Fibroblast of skin of scalp (primary cell): Measurements from ENCODE around the gene GDI1.

Experiments
- DNase-seq: peaks from one replicate; pipeline ENCODE4 v3.0.0-alpha.2; 2013

The GDI1 gene

DNA sequence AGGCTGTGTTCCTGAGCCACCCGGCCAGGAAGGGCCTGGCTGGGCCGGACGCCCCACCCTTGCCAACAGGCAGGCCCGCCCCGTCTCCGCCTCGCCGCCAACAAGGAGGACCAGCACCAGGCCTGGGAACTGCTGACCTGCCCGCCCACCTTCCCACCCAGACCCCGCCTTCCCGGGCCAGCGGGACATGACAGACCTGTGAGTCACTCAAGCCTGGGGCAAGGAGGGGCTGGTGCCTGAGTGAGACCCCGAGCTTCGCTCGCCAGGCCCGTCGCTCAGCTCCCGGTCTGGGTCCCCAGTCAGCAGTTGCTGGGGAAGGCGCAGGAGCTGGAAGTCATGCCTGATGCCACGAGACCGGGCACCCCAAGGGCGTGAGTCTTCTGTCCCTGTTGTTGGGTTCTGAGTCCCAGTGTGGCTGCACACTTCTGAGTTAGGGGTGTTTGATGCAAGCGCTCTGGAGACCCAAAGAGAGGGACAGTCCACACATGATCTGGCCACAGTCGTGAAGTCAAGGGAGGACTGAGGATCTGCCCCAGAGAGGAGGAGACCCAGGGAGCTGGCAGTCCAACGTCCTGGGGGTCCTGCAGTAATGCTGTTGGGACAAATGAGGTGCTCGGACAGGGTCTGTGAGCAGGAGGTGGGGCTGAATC, 27.6 kb upstream of the GDI1 start, which contains the start of gene DNASE1L1:
DNASE1L1 (minus strand) TSS at position 33 of the 650 bp plus-strand sequence. CDS start 3,686 bp downstream, outside the sequence.
- peak; percentile 84 for DNase-seq

DNA sequence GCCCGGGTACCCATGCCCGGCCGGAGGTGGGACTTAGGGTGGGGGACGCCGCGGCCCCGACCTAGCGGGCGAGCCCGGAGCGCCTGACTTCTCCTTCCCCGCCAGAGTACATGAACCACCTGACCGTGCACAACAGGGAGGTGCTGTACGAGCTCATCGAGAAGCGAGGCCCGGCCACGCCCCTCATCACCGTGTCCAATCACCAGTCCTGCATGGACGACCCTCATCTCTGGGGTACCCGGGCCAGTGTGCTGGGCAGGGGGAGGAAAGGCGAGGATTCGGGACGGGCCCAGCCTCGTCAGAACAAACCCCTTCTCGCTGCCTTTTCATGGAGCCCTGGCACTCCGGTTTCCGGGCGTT, 25.0 kb upstream of the GDI1 start:
- peak; percentile 20 for DNase-seq

DNA sequence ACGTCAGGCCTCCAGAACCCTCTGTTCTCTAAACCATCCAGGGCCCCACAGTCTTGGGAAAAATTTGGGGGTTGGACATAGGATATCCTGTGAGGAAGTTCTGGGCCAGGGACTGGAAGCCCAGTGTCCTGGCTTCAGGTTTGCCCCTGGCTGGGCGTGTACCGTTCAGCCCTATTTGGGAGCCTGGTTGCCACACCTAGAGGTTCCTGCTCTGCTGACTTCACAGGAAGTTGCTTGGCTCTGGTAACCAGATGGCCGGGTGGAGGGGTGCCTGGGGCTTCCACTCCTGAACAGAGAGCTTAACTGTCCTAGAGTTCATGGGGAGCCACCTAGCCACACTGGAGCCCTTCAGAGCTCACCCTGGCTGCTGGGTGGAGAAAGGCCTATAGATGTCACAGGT, 24.5 kb upstream of the GDI1 start:
- DNase-seq: no peak

DNA sequence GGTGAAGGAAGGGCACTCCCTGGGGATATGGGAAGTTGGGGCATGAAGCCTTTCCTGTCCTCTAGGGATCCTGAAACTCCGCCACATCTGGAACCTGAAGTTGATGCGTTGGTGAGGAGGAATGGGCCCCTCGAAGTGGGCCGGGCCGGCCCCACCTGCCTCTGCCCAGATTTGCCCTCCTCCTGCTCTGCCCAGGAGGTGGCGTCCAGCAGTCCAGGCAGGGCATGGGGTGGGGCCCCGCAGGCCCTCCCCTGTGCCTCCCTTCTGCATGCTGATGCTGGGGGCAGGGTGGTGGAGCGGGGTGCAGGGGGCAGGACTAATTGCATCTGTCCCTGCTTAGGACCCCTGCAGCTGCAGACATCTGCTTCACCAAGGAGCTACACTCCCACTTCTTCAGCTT, 23.8 kb upstream of the GDI1 start:
- DNase-seq: no peak

DNA sequence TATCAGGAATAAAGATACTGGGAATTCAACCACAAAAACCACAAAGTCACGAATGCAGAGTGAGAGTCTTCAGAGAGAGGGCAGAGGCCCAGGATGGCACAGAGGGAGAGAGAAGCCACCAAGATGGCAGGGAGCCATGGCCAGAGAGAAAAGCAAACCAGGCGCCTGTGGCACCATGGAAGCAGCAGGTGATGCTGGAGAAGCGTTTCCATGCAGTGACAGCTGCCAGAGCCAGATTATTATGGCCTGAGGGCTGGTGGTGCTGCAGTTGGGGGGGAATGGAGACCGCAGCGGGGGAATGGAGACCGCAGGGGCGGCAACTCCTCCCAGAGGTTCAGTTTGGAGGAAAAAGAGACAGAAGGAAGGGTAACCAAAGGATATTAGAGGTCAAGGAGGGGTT, 19.8 kb upstream of the GDI1 start:
- no peak for DNase-seq

DNA sequence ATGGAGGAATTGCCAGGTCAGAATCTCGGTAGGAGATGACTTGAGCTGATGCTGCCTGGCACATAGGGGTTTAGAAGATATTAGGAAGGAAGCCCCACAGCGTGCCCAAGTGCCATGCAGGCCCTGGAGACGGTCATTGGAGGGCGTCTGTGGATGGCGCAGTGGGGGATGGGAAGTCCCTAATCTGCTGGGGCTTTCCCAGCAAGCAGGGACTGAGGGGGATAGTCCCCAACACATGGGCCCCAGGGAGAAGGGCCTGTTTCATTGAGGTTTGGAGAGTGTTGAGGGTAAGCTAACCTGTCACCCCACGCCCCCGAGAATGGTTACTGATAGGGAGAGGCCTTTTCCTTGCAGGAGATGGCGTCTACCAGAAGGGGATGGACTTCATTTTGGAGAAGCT, 17.8 kb upstream of the GDI1 start:
- no peak for DNase-seq

DNA sequence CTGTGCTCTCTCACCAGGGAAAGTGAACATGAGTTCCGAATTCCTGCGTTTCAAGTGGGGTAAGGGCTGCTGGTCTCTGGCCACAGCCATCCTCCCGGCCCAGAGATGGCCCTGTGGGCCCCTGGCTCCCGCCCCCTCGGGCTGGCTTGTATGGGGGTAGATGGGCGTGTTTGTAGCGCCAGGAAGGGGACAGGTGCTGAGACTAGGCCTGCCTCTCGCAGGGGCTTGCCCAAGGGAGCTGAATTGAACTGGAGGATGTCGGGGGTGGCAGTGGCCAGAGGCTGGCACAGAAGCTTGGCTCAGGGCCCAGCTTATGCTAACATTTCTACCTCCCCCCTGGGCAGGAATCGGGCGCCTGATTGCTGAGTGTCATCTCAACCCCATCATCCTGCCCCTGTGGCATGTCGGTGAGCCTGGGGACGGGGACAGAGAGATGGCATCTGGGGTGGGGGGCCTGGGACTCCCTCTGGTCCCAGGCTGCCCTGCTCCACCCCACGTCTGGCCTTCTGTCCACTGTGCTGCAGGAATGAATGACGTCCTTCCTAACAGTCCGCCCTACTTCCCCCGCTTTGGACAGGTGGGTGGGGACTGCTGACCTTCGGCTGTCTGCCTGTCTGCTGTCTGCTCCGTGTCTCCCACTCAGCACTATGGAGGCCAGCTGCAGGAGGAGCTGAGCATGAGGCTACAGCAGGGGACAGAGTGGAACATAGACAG, 17.1 kb upstream of the GDI1 start:
- no peak for DNase-seq

DNA sequence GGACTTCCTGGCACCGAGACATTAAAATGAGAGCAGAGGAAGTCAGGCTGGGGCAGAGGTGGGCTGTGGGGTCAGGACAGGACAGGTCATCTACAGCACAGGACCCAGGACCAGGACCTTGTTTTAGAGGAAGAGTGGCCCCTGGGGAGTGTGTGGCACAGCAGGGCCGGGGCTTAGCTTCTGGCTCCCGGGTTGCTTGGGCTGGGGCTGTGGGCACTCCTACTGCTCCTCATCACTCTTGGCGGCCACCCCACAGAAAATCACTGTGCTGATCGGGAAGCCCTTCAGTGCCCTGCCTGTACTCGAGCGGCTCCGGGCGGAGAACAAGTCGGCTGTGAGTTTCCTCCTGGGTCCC, 16.6 kb upstream of the GDI1 start:
- no peak for DNase-seq

DNA sequence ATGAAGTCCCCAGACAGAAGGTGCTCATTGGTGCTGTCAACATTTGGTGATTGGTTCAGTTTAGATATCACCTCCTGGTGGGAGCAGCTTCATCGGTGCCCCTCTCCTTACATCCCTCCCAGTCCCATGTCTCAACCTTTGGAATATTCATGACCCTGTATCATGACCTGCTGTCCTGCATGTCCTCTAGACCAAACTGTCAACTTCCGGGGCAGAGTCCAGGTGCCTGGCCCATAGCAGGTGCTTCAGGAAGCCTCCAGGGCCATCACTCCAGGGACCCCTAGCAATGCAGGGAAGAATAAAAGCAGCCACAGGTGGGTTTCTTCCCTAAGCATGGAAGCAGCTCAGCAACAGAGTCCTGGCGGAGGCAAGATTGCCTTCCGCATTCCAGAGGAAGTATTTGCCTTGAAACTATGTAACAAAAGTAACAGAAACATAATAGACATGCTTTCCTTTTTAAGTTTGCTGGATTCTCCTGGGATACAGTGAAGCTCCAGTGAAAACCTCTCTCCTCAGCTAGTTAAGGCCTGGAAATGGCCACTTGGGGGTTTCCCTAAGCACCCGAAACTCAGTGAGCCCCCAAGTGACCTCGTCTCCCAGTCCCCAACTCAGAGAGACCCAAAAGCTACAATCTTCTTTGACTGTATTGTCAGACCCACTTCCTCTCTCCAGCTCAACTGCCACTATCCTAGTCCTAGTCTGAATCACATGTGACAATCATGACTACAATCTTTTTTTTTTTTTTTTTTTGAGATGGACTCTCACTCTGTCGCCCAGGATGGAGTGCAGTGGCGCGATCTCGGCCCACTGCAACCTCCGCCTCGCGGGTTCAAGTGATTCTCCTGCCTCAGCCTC, 9.8 kb upstream of the GDI1 start:
- no peak for DNase-seq

DNA sequence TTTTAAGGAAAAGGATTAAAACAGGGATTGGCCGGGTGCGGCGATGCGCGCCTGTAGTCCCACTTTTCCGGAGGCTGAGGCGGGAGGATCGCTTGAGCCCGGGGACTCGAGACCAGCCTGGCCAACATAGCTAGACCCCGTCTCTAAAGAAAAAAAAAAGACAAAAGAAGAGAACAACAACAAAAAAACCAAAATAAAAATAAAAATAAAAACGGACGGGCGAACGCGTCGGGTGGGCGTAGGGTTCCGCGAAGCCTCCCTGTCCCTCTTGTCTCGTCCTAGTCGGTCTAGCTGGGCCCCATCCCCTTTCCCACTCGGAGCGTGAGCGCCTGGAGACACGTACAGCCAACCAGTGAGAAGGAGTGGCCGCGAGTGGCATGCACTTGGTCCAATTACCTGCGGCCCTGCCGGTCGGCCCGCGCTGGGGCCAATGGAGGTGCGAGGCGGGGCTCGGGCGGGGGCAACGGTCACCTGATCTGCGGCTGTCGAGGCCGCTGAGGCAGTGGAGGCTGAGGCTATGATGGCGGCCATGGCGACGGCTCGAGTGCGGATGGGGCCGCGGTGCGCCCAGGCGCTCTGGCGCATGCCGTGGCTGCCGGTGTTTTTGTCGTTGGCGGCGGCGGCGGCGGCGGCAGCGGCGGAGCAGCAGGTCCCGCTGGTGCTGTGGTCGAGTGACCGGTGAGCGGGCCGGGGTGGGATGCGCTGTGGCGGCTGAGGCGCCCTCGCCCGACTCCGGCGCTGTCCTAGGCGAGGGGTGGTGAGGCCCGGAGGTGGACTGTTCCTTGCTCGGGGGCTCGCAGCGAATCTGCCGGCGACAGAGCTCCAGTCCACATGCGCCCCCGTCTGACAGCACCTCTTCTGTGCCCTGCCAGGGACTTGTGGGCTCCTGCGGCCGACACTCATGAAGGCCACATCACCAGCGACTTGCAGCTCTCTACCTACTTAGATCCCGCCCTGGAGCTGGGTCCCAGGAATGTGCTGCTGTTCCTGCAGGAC, 8.5 kb upstream of the GDI1 start, which contains the start of gene ATP6AP1:
ATP6AP1 (plus strand) TSS at position 502 of the 996 bp plus-strand sequence; CDS start at position 518, 16 bp downstream.
- peak; percentile 96 for DNase-seq

DNA sequence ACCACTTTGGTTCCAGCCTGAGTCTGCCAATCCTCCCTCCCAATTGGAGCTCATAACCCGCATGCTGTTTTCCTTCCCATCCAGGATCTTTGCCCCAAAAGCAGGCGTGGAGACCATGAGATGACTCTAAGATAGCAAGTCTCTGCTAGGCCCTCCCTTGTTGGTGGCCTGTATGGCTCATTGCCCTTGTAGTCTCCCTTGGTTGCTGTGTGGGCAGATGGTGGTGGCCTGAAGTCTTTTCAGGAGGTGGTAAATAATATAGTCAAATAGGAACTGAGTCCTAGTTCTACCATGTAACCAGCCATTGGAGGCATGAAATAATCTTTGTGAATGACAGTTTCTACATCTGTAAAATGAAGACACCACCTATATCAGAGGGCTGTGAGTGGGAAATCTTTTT, 7.2 kb upstream of the GDI1 start:
- DNase-seq: no peak

DNA sequence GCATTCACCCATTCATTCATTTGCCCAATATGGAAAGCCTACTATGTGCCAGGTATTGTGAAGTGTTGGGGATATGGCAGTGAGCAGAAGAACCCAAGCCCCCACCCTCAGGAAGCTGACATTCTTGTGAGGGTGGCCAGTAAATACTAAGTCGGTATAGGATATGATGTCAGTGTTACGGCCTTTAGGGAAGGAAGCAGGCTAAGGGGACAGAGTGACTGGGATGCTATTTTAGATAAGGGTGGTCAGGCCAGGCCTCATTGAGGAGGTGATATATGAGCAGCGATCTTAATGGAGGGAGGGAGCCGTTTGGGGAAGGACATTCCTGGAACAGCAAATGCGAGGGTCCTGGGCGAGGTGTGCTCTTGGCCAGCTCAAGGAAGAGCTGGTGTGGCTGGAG, 6.5 kb upstream of the GDI1 start:
- no peak for DNase-seq

DNA sequence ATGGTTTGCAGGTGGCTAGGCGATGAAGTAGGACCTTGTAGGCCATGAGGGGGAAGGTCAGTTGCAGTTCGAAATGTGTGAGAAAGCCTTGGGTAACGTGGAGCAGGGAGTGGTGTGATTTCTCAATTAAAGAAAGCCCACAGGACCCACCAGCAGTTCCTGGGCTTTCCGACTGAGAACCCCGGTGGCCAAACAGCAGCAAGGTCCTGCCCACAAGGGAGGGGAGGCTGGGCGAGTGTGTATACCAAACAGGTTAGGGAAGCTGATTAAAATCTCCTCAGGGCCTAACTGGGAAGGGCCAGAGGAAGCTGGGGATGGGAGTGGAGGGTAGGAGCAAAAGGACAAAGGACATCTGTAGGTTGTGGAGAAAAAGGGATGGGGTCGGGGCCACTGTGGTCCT, 6.0 kb upstream of the GDI1 start:
- no peak for DNase-seq

DNA sequence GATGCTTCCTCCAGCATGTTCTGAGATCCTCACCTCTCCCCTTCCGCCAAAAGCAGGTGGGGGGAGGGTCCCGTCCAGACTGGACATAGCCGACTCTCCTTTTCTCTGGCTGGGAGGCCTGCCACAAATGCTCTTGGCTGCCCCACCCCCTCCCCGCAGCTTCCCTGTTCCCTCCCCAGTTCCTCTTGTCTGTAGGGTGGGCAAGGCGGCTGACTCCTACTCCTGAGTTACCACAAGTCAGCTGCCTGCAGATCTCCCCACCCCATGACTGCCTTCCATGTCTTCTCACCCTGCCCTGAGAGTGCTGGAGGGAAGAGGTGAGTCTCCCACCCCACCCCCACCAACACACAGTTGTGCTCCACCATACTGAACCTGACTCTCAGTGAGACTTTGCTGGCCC, 5.6 kb upstream of the GDI1 start:
- no peak for DNase-seq

DNA sequence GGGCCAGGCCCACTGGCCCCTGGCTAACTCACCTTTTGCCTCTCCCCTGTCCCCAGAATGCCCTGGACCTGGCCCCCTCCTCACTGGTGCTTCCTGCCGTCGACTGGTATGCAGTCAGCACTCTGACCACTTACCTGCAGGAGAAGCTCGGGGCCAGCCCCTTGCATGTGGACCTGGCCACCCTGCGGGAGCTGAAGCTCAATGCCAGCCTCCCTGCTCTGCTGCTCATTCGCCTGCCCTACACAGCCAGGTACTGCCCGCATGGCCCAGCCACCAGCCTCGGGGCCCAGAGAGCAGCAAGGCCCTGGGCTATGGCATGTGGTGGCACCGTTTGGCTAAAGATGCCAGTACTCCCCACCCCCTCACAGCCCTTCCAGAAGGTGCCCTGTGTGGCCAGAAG, 4.7 kb upstream of the GDI1 start:
- no peak for DNase-seq

DNA sequence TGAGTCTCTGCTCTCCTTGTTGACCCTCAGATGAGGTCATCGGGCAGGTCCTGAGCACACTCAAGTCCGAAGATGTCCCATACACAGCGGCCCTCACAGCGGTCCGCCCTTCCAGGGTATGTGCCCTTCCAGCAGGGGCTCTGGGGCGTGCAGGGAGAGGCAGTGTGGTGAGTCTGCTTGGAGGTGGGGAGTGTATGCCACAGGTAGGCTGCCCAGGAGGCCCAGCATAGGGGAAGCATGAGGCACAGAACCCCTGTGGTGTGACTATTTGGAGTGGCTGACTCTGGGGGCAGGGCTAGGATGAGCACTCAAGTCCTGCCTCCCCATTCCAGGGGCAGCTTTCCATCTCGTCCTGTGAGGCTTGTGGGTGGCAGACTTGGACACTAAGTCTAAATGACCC, 3.3 kb upstream of the GDI1 start:
- no peak for DNase-seq

DNA sequence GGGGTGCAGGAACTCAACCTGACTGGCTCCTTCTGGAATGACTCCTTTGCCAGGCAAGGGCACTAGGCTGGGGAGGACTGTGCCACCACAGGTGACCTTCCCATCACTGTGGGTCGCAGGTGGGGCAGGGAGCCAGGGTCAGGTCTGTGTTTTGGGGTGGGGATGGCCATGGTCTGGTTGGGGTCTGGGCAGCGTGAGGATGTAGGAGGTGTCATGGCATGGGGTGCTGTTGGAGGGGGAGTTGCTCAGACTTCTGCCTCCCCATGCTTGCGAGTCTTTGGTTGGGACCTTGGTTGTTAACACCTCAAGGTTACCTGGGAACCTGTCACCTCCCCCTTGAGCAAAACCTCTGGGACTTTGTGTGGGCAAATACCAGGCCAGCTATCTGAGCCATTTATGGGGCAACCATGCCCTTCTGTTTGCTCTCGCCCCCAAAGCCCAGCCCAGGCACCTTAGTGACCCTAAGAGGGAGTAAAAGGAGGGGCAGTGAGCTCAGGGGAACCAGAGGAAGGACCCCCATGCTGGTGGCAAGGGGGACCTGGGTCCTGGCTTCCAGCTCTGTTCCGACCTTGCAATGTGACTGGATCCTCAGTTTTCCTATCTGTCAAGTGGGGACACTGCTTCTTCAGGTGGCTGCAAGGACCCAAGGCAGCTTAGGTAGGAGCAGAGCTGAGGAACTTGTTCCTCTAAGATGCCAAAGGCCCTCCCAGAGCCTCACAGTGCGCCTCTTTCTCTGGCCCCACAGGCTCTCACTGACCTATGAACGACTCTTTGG, 2.4 kb upstream of the GDI1 start:
- no peak for DNase-seq

DNA sequence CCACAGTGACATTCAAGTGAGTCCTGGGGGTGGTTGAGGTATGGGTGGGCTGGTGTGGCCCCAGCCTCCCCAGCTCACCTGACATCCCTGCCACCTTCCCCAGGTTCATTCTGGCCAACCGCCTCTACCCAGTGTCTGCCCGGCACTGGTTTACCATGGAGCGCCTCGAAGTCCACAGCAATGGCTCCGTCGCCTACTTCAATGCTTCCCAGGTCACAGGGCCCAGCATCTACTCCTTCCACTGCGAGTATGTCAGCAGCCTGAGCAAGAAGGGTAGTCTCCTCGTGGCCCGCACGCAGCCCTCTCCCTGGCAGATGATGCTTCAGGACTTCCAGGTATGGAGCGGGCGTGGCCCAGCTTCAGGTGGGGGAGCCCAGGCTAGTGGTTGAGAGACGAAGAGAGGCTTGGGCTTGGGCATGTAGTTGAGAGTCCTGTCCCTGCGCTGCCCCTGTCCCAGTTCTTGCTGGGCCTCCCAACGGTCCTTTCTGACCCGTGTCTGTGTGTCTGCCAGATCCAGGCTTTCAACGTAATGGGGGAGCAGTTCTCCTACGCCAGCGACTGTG, 1.7 kb upstream of the GDI1 start:
- no peak for DNase-seq

DNA sequence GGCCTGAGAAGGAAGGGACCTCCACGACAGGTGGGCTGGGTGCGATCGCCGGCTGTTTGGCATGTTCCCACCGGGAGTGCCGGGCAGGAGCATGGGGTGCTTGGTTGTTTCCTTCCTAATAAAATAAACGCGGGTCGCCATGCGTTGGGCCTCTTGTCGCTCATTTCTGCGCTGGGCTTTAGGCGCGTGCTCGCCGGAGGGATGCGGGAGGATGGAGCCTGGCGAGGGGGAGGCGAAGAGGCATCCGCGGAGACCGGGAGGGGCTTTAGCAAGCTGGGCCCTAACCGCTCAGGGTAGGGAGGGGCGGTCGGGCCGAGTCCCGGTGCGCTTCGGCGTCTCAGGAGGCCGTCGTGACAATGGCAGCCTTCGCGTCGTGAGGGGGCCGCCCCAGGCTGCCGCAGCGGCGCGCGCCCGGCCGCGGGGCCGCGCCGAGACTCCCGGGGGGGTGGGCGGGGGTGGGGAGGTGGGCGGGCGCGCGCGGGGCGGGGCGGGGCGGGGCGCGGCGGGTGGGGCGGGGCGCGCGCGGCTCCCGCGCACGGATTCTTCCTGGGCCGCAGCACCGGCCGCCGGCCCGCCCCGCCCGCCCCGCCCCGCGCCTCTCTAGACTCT, 476 bp upstream of the GDI1 start:
- peak; percentile 60 for DNase-seq
